ENCODE results near the gene PRKCA.

Gene PRKCA

GRCh38 chr17:66515974-66516373, 213.6 kb downstream of the PRKCA start:
- H3K4me3 ChIP-seq (ENCODE audit: low read length) = no peak overlapping the region
- H3K4me1 ChIP-seq (ENCODE audit: insufficient read depth, low read length) = peaks cover 8% of the 10 kb centered on the region
- H3K36me3 ChIP-seq (ENCODE audit: insufficient read depth, low read length) = no peaks in the 10 kb centered on the region
- H3K27ac ChIP-seq (ENCODE audit: low read depth, low read length) = no peak overlapping the region
- H3K9ac ChIP-seq (ENCODE audit: low read depth, low read length) = no peak overlapping the region
- WGBS = 74% methylated on average over 4 of the region's 4 CpGs
- no peaks in the 10 kb centered on the region for H3K27me3 ChIP-seq (ENCODE audit: insufficient read depth, low read length)
- no peaks in the 10 kb centered on the region for H3K9me3 ChIP-seq (ENCODE audit: insufficient read depth, low read depth, low read length)

GRCh38 chr17:66517336-66518009, 215.1 kb downstream of the PRKCA start:
- peaks cover 8% of the 10 kb centered on the region for H3K4me1 ChIP-seq (ENCODE audit: insufficient read depth, low read length)
- H3K4me3 ChIP-seq (ENCODE audit: low read length) = no peak overlapping the region
- H3K36me3 ChIP-seq (ENCODE audit: insufficient read depth, low read length) = no peaks in the 10 kb centered on the region
- no peak overlapping the region for H3K27ac ChIP-seq (ENCODE audit: low read depth, low read length)
- no peaks in the 10 kb centered on the region for H3K9me3 ChIP-seq (ENCODE audit: insufficient read depth, low read depth, low read length)
- H3K9ac ChIP-seq (ENCODE audit: low read depth, low read length) = no peak overlapping the region
- H3K27me3 ChIP-seq (ENCODE audit: insufficient read depth, low read length) = no peaks in the 10 kb centered on the region
- WGBS = 73% methylated on average over 9 of the region's 9 CpGs

GRCh38 chr17:66518108-66518507, 215.7 kb downstream of the PRKCA start:
- no peaks in the 10 kb centered on the region for H3K9me3 ChIP-seq (ENCODE audit: insufficient read depth, low read depth, low read length)
- H3K27me3 ChIP-seq (ENCODE audit: insufficient read depth, low read length) = no peaks in the 10 kb centered on the region
- no peaks in the 10 kb centered on the region for H3K36me3 ChIP-seq (ENCODE audit: insufficient read depth, low read length)
- 97% methylated on average over 3 of the region's 4 CpGs for WGBS
- no peak overlapping the region for H3K9ac ChIP-seq (ENCODE audit: low read depth, low read length)
- H3K27ac ChIP-seq (ENCODE audit: low read depth, low read length) = no peak overlapping the region
- H3K4me1 ChIP-seq (ENCODE audit: insufficient read depth, low read length) = peaks cover 8% of the 10 kb centered on the region
- H3K4me3 ChIP-seq (ENCODE audit: low read length) = no peak overlapping the region

GRCh38 chr17:66518677-66519076, 216.3 kb downstream of the PRKCA start:
- Histone ChIP-seq H3K4me3 (ENCODE audit: low read length) (no peak overlapping the region), H3K27ac (ENCODE audit: low read depth, low read length) (no peak overlapping the region), H3K9ac (ENCODE audit: low read depth, low read length) (no peak overlapping the region), H3K27me3 (ENCODE audit: insufficient read depth, low read length) (no peaks in the 10 kb centered on the region), H3K36me3 (ENCODE audit: insufficient read depth, low read length) (no peaks in the 10 kb centered on the region), H3K9me3 (ENCODE audit: insufficient read depth, low read depth, low read length) (no peaks in the 10 kb centered on the region), H3K4me1 (ENCODE audit: insufficient read depth, low read length) (peaks cover 8% of the 10 kb centered on the region)
- 100% methylated on average over 1 of the region's 2 CpGs for WGBS

DNA sequence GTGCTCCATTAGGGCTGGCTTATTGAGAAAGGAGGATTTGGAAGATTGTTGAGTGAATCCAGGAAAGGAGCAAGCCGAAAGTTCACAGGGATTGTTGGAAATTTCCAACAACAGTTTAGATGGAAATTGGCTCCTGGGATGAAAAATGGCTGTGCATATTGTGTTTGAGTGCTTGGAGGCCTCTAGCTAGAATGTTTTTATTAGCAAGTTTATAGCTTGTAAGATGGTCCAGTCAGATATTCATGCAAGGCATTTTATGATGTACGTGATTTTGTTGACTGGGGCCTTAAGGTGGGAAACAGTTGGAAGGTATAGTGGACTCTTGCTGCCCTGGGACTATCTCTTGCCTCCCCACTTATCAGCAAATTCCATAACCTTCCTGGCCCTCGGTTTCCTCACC, 216.7 kb downstream of the PRKCA start:
- Histone ChIP-seq H3K4me3 (ENCODE audit: low read length) (no peak overlapping the region), H3K9ac (ENCODE audit: low read depth, low read length) (no peak overlapping the region), H3K27ac (ENCODE audit: low read depth, low read length) (no peak overlapping the region), H3K4me1 (ENCODE audit: insufficient read depth, low read length) (peaks cover 12% of the 10 kb centered on the region), H3K36me3 (ENCODE audit: insufficient read depth, low read length) (no peaks in the 10 kb centered on the region), H3K27me3 (ENCODE audit: insufficient read depth, low read length) (no peaks in the 10 kb centered on the region), H3K9me3 (ENCODE audit: insufficient read depth, low read depth, low read length) (no peaks in the 10 kb centered on the region)
- WGBS = 92% methylated on average over 2 of the region's 3 CpGs

DNA sequence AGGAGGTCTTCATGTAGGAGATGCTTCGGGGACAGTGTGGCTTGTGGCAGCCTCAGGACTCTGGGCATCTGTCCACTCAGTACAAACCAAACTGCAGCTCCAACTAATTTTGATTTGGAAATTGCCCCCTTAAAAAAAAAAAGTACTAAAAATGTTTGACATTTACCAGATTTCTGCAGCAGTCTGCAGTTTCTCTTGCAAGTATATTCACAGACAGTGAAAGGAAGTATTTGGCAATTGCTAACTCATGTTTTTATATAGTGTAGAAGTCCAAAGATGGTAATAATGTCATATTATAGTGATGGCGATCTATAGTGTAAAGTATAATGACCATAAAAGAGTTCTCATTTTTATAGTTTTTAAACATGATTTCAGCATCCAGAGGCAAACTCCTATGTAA, 218.6 kb downstream of the PRKCA start:
- Histone ChIP-seq H3K4me1 (ENCODE audit: insufficient read depth, low read length) (peaks cover 6% of the 10 kb centered on the region; the same call in 1 of the 2 replicates), H3K27ac (ENCODE audit: low read depth, low read length) (no peak overlapping the region), H3K36me3 (ENCODE audit: insufficient read depth, low read length) (no peaks in the 10 kb centered on the region), H3K9me3 (ENCODE audit: insufficient read depth, low read depth, low read length) (no peaks in the 10 kb centered on the region), H3K4me3 (ENCODE audit: low read length) (no peak overlapping the region), H3K27me3 (ENCODE audit: insufficient read depth, low read length) (no peaks in the 10 kb centered on the region), H3K9ac (ENCODE audit: low read depth, low read length) (no peak overlapping the region)
- 100% methylated on average over 1 of the region's 2 CpGs for WGBS

- no peak overlapping the region for H3K4me3 ChIP-seq (ENCODE audit: low read length)
- 97% methylated on average over 3 of the region's 3 CpGs for WGBS
- H3K27me3 ChIP-seq (ENCODE audit: insufficient read depth, low read length) = no peaks in the 10 kb centered on the region
- no peaks in the 10 kb centered on the region for H3K36me3 ChIP-seq (ENCODE audit: insufficient read depth, low read length)
- no peak overlapping the region for H3K27ac ChIP-seq (ENCODE audit: low read depth, low read length)
- H3K9ac ChIP-seq (ENCODE audit: low read depth, low read length) = no peak overlapping the region
- H3K4me1 ChIP-seq (ENCODE audit: insufficient read depth, low read length) = peaks cover 6% of the 10 kb centered on the region; the same call in 1 of the 2 replicates
- no peaks in the 10 kb centered on the region for H3K9me3 ChIP-seq (ENCODE audit: insufficient read depth, low read depth, low read length)
Measured at GRCh38 chr17:66522591-66523272, 220.3 kb downstream of the PRKCA start.

DNA sequence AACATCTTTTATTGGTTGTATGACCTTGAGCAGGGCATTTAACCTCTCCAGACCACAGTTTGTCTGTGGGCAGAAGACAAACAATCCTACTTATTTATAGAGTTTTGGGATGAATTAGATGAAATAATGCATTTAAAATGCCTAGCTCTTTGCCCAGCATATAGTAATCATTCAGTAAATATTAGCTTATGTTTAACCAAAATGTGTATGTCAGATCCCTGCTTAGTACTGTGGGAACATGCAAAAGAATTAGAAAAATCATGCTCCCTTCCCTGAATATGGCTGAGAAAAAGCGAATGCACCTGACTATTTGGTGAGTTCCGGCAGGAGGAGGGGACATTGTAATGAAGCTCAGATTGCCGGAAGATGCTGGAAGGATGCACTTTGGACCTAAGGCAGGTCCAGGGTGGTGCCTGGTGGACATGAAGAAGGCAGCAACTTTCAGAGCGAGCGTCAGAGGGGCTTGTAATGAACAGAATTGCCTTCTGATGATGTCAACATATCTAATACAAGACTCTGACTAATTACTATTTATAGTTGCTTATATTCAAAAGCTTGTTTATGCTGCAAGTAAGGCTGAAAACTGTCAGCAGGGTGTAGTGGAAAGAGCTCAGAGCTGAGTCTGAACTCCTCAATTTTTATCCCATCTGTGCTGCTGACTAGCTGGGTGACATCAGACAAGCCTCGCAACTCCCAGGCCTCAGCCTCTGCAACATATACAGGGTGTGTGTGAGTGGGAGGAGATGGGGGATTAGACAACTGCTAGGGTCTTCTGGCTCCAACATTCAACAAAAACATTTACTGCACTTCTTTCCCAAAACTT, 221.2 kb downstream of the PRKCA start:
- Histone ChIP-seq H3K4me1 (ENCODE audit: insufficient read depth, low read length) (peaks cover 6% of the 10 kb centered on the region; the same call in 1 of the 2 replicates), H3K27ac (ENCODE audit: low read depth, low read length) (no peak overlapping the region), H3K9me3 (ENCODE audit: insufficient read depth, low read depth, low read length) (no peaks in the 10 kb centered on the region), H3K36me3 (ENCODE audit: insufficient read depth, low read length) (no peaks in the 10 kb centered on the region), H3K4me3 (ENCODE audit: low read length) (no peak overlapping the region), H3K9ac (ENCODE audit: low read depth, low read length) (no peak overlapping the region), H3K27me3 (ENCODE audit: insufficient read depth, low read length) (no peaks in the 10 kb centered on the region)
- 95% methylated on average over 5 of the region's 6 CpGs for WGBS

DNA sequence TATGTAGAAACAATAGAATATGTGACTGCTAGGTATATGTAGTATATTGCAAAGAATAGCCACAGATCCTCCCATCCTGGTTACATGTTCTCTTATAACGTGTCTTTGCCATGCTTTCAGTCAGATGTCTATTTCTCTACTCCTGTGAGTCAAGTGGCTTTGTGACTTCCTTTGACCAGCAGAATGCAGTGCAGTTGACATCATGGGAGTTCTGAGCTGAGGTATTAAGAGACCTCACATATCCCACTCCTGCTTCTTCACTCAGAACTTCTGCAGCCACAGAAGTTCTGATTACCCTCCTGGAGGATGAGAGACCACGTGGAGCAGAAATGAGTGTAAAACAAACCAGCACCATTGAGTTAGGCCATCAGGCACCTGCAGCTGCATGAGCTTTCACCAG, 222.5 kb downstream of the PRKCA start:
- Histone ChIP-seq H3K27me3 (ENCODE audit: insufficient read depth, low read length) (no peaks in the 10 kb centered on the region), H3K4me1 (ENCODE audit: insufficient read depth, low read length) (peaks cover 6% of the 10 kb centered on the region; the same call in 1 of the 2 replicates), H3K9me3 (ENCODE audit: insufficient read depth, low read depth, low read length) (no peaks in the 10 kb centered on the region), H3K9ac (ENCODE audit: low read depth, low read length) (no peak overlapping the region), H3K27ac (ENCODE audit: low read depth, low read length) (no peak overlapping the region), H3K4me3 (ENCODE audit: low read length) (no peak overlapping the region), H3K36me3 (ENCODE audit: insufficient read depth, low read length) (no peaks in the 10 kb centered on the region)
- 96% methylated on average over 2 of the region's 2 CpGs for WGBS

- no peak overlapping the region for H3K9ac ChIP-seq (ENCODE audit: low read depth, low read length)
- peaks cover 6% of the 10 kb centered on the region; the same call in 1 of the 2 replicates for H3K4me1 ChIP-seq (ENCODE audit: insufficient read depth, low read length)
- H3K27ac ChIP-seq (ENCODE audit: low read depth, low read length) = no peak overlapping the region
- H3K36me3 ChIP-seq (ENCODE audit: insufficient read depth, low read length) = no peaks in the 10 kb centered on the region
- no peaks in the 10 kb centered on the region for H3K27me3 ChIP-seq (ENCODE audit: insufficient read depth, low read length)
- H3K9me3 ChIP-seq (ENCODE audit: insufficient read depth, low read depth, low read length) = no peaks in the 10 kb centered on the region
- 92% methylated on average over 4 of the region's 4 CpGs for WGBS
- no peak overlapping the region for H3K4me3 ChIP-seq (ENCODE audit: low read length)
Measured at GRCh38 chr17:66525338-66525737, 222.9 kb downstream of the PRKCA start.

- Histone ChIP-seq H3K27me3 (ENCODE audit: insufficient read depth, low read length) (no peaks in the 10 kb centered on the region), H3K4me3 (ENCODE audit: low read length) (no peak overlapping the region), H3K4me1 (ENCODE audit: insufficient read depth, low read length) (peaks cover 21% of the 10 kb centered on the region), H3K27ac (ENCODE audit: low read depth, low read length) (no peak overlapping the region), H3K9me3 (ENCODE audit: insufficient read depth, low read depth, low read length) (no peaks in the 10 kb centered on the region), H3K36me3 (ENCODE audit: insufficient read depth, low read length) (no peaks in the 10 kb centered on the region), H3K9ac (ENCODE audit: low read depth, low read length) (no peak overlapping the region)
- WGBS = 95% methylated on average over 2 of the region's 4 CpGs
Measured at GRCh38 chr17:66526827-66527226, 224.4 kb downstream of the PRKCA start.
